T-cell (primary cell): ENCODE results near the gene FAM83B. TPM values are rescaled to one million over a fixed set of nuclear protein-coding genes. Genes with fewer than 3 reads are reported as not detected.

Source experiments
- ATAC-seq, 4 experiments: fragments of 200-7000 bp in 3 of 4; fragments of 150-1000 bp in 1 of 4; cut with Tn5 transposase; replicated peaks in 1 of 4; 1 replicate in 3 of 4; 2 replicates in 1 of 4; pipeline ENCODE4 v1.10.0; 2021; ENCODE audit warnings: moderate library complexity in 3 of 4, mild to moderate bottlenecking in 2 of 4, moderate number of reproducible peaks in 1 of 4
- CTCF ChIA-PET, 2 donors: fragments of 300-600 bp; sonication (Branson Sonifier 250); formaldehyde crosslinking; loops; one replicate each; lab custom pipeline; 2022; ENCODE audit warnings: antibody characterized with exemption in 2 of 2; lab: Charles Lee
- POLR2A ChIA-PET, 2 donors: fragments of 300-600 bp; sonication (Branson Sonifier 250); formaldehyde crosslinking; loops; one replicate each; lab custom pipeline; 2022; ENCODE audit warnings: antibody characterized with exemption in 2 of 2; lab: Charles Lee
- DNase-seq, 35 experiments: peaks; one replicate each; pipeline versions ENCODE4 v3.0.0 to v3.0.0-alpha.2; 2013 to 2023
- H3K27ac ChIP-seq: one replicate; pipeline ENCODE4 v1.5.1; 2013; ENCODE audit warnings: low read length
- H3K27me3 ChIP-seq, 2 experiments: replicated peaks in 1 of 2; 1 replicate in 1 of 2; 2 replicates in 1 of 2; pipeline versions ENCODE4 v1.6.1 to v1.7.0; 2013; ENCODE audit warnings: low read length in 1 of 2, mixed read lengths in 1 of 2; ENCODE audit not compliant: control insufficient read depth in 2 of 2, insufficient read depth in 2 of 2; ENCODE audit errors: extremely low read depth in 1 of 2
- H3K36me3 ChIP-seq, 2 donors: 1 replicate in 1 of 2; 2 replicates in 1 of 2; pipeline versions ENCODE4 v1.6.1 to v1.7.0; 2013; ENCODE audit warnings: low read length in 1 of 2; ENCODE audit not compliant: control insufficient read depth in 2 of 2, insufficient read depth in 1 of 2; ENCODE audit errors: extremely low read depth in 1 of 2
- H3K4me1 ChIP-seq, 2 experiments: 1 replicate in 1 of 2; 2 replicates in 1 of 2; pipeline versions ENCODE4 v1.6.1 to v1.7.0; 2013; ENCODE audit warnings: low read length in 2 of 2, mixed read lengths in 1 of 2; ENCODE audit not compliant: insufficient read depth in 2 of 2, control insufficient read depth in 1 of 2; ENCODE audit errors: extremely low read depth in 1 of 2
- H3K4me3 ChIP-seq, 2 donors: 1 replicate in 1 of 2; 2 replicates in 1 of 2; pipeline versions ENCODE4 v1.5.1 to v1.7.0; 2013; ENCODE audit warnings: mild to moderate bottlenecking in 2 of 2, low read length in 1 of 2, moderate library complexity in 1 of 2; ENCODE audit not compliant: control insufficient read depth in 1 of 2; ENCODE audit errors: extremely low read depth in 1 of 2
- H3K9me3 ChIP-seq: 2 replicates; pipeline ENCODE4 v1.7.0; 2013
- H3K27ac Mint-ChIP-seq, 2 donors: one replicate each; pipeline ENCODE4 v1.8.0; 2020 to 2021; ENCODE audit warnings: mild to moderate bottlenecking in 2 of 2, mixed read lengths in 2 of 2
- H3K27me3 Mint-ChIP-seq, 2 donors: one replicate each; pipeline ENCODE4 v1.8.0; 2021 to 2022; ENCODE audit warnings: mixed read lengths in 2 of 2
- H3K36me3 Mint-ChIP-seq: one replicate; pipeline ENCODE4 v1.8.0; 2021; ENCODE audit warnings: mixed read lengths
- H3K4me1 Mint-ChIP-seq, 3 donors: one replicate each; pipeline ENCODE4 v1.8.0; 2020 to 2022; ENCODE audit warnings: mixed read lengths in 3 of 3, mild to moderate bottlenecking in 1 of 3
- H3K4me3 Mint-ChIP-seq, 3 donors: one replicate each; pipeline ENCODE4 v1.8.0; 2020 to 2022; ENCODE audit warnings: mild to moderate bottlenecking in 3 of 3, mixed read lengths in 3 of 3, moderate library complexity in 3 of 3
- H3K9me3 Mint-ChIP-seq, 3 donors: one replicate each; pipeline ENCODE4 v1.8.0; 2020 to 2022; ENCODE audit warnings: mixed read lengths in 3 of 3
- WGBS: methylation state at CpG from one replicate; pipeline ENCODE4 v1.1.5; 2013; ENCODE audit warnings: missing lambda C conversion rate; ENCODE audit not compliant: insufficient coverage; 5-methylcytosine and 5-hydroxymethylcytosine counted together
- total RNA-seq, 35 experiments: library from RNA in 6 of 35; stranded (reverse) in 6 of 35; fragments of 120-200 nt in 1 of 35; gene quantifications; one replicate each; pipeline versions ENCODE4 v1.2.1 to v1.2.4 and lab custom pipeline; 2013 to 2026

The FAM83B gene
- total RNA-seq, 5 donors from 2014 or later (not counting 1 experiment from before 2014, with no cell fraction given): 0.18 TPM; not detected in 4

DNA sequence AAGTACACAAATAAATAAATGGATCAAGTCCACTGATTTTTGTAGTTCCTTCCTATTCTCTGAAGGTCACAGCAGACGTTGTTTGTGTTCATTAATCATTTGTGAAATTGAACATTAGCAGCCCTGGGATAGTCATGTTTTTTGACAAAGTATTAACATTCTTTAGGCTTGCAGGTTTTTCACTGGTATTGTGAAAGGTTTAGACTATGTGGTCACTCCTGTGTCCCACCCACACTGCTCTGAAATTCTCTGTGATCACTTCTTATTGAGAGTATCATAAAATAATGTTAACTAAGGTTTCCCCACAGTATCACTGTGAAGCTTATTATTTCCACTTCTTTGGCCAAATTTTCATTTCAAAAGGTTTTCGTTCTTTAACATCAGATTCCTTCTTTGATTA lies 3.5 kb downstream of the FAM83B start:
- WGBS: no CpG with 5 or more reads among the region's 2 CpGs
- Mint-ChIP-seq H3K36me3 (no peaks in the 10 kb centered on the region), H3K4me1 (no peaks in the 10 kb centered on the region), H3K4me3 (no peak overlapping the region), H3K9me3 (peaks cover 4 to 8% (median 7%) of the 10 kb centered on the region in 3 donors), H3K27me3 (peaks cover 17 to 18% of the 10 kb centered on the region in 2 donors), H3K27ac (no peak overlapping the region)
- H3K4me1 ChIP-seq: no peaks in the 10 kb centered on the region
- DNase-seq (no peak), ATAC-seq (no peak)
- H3K9me3 ChIP-seq: no peaks in the 10 kb centered on the region
- no peak overlapping the region for H3K4me3 ChIP-seq
- ChIA-PET POLR2A (no interaction called here), CTCF (interaction anchor here in 1 of 2 donors (0.7 kb wide), 1 partner anchor 274 kb away, joined by 7 read pairs; no protein-coding TSS in a partner anchor)
- H3K36me3 ChIP-seq: no peaks in the 10 kb centered on the region
- H3K27ac ChIP-seq: no peak overlapping the region
- peaks cover 5 to 13% of the 10 kb centered on the region in 2 experiments for H3K27me3 ChIP-seq

DNA sequence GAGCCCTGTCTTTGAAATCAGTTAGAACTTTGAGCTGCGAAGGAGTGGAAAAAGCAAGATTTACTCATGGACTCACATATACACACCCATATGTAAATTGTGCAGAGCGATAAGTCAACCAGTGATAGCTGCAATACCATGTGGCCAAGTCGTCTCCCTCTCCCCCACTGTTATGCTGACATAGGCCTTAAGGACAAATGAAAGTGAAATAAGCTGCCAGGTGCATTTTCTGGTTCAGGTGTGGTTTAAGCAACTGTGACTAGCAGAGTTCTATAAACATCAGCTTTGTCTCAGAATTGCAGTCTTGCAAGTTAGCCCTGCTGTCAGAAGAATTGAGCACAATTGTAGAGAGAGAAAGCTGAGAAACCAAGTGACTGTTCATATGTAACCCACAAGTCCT lies 9.6 kb downstream of the FAM83B start:
- no peaks in the 10 kb centered on the region for H3K36me3 ChIP-seq
- ATAC-seq: no peak
- no CpG with 5 or more reads among the region's 3 CpGs for WGBS
- H3K9me3 ChIP-seq: no peaks in the 10 kb centered on the region
- peaks cover 0 to 15% (median 6%) of the 10 kb centered on the region in 3 donors for H3K9me3 Mint-ChIP-seq
- H3K4me3 ChIP-seq: no peak overlapping the region
- H3K27me3 Mint-ChIP-seq: no peaks in the 10 kb centered on the region
- no peaks in the 10 kb centered on the region for H3K36me3 Mint-ChIP-seq
- no peaks in the 10 kb centered on the region for H3K4me1 Mint-ChIP-seq
- H3K4me1 ChIP-seq: no peaks in the 10 kb centered on the region
- H3K27ac ChIP-seq: no peak overlapping the region
- ChIA-PET CTCF (no interaction called here), POLR2A (no interaction called here)
- no peak overlapping the region for H3K27ac Mint-ChIP-seq
- no peaks in the 10 kb centered on the region for H3K27me3 ChIP-seq
- no peak overlapping the region for H3K4me3 Mint-ChIP-seq
- DNase-seq: no peak

DNA sequence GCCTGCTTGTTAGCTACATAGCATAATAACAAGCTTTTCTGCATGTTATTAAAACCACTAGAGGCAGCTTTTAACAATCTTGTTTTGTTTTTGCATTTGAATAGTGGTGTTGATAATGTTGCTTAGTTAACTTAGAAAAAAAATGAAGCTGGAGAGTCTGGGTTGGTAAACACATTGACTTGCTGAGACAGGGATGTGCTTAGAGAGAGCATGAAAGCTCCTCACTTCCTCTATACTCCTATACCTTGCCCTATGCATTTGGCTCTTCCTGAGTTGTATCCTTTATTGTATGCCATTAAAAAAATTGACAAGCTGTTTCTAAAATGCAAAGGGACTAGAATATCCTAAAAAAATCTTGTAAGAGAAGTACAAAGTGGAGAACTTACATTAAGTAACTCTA lies 13.6 kb downstream of the FAM83B start:
- ATAC-seq: no peak
- H3K27me3 Mint-ChIP-seq: no peaks in the 10 kb centered on the region
- ChIA-PET POLR2A (no interaction called here), CTCF (no interaction called here)
- Histone ChIP-seq H3K9me3 (no peaks in the 10 kb centered on the region), H3K27ac (no peak overlapping the region), H3K4me1 (no peaks in the 10 kb centered on the region), H3K27me3 (no peaks in the 10 kb centered on the region), H3K36me3 (no peaks in the 10 kb centered on the region), H3K4me3 (no peak overlapping the region)
- no peak for DNase-seq
- no peaks in the 10 kb centered on the region for H3K36me3 Mint-ChIP-seq
- H3K9me3 Mint-ChIP-seq: peaks cover 0 to 12% (median under 1%) of the 10 kb centered on the region in 3 donors
- H3K4me1 Mint-ChIP-seq: no peaks in the 10 kb centered on the region
- no peak overlapping the region for H3K4me3 Mint-ChIP-seq
- no peak overlapping the region for H3K27ac Mint-ChIP-seq

DNA sequence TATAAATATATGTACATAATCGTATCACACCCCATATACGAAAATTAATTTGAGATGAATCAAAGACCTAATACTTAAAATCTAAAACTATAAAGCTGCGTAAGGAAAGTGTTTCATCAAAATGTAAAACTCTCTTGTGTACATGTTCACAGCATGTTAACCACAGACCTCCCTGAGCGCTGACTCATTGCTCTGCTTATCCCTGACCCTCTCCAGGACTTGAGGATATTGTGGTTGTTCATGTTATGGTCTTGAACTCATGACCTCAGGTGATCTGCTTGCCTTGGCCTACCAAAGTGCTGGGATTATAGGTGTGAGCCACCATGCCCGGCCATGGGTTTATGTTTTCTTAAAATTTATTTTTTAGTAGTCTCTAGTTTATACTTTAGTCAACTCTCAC lies 14.2 kb downstream of the FAM83B start:
- Histone ChIP-seq H3K4me1 (no peaks in the 10 kb centered on the region), H3K27ac (no peak overlapping the region), H3K4me3 (no peak overlapping the region), H3K36me3 (no peaks in the 10 kb centered on the region), H3K27me3 (no peaks in the 10 kb centered on the region), H3K9me3 (no peaks in the 10 kb centered on the region)
- H3K9me3 Mint-ChIP-seq: peaks cover 0 to 12% (median 3%) of the 10 kb centered on the region in 3 donors
- CTCF ChIA-PET: no interaction called here
- H3K27ac Mint-ChIP-seq: no peak overlapping the region
- no peaks in the 10 kb centered on the region for H3K27me3 Mint-ChIP-seq
- POLR2A ChIA-PET: no interaction called here
- no peaks in the 10 kb centered on the region for H3K36me3 Mint-ChIP-seq
- H3K4me3 Mint-ChIP-seq: no peak overlapping the region
- H3K4me1 Mint-ChIP-seq: no peaks in the 10 kb centered on the region
- no CpG with 5 or more reads among the region's 5 CpGs for WGBS
- ATAC-seq (no peak), DNase-seq (no peak)

DNA sequence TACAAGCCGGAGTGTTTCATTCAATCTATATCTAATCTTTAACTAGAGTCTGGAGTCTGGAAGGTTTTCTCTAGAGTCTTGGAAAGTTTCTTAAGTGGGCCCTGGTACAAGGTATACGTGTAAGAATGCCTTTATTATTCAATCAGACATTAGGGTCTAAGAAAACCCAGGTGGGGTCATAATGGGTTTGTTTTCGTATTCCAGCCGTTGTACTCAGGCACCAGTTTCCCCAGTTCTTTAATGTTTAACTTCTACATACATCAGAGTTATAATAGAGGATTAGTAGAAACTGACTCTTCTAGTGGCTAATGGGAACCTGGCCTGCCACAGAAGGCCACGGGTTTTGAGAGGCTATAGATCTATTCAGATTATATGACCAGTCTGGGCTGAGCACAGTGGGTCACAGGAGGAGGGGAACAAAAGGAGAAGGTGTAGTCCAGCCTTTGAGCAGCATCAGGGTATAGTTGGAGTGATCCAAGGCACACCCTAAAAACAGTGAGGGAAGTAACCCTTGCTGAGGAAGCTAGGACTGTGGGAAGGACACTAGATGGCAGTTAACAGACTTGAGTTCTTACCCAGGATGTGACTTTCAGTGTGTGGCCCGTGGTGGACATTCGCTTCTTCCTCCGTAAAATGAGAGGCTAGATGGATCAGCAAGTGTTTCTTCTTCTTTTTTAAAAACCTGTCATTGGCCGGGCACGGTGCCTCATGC lies 15.5 kb downstream of the FAM83B start:
- Mint-ChIP-seq H3K4me1 (no peaks in the 10 kb centered on the region), H3K27me3 (no peaks in the 10 kb centered on the region), H3K9me3 (peaks cover 0 to 12% (median 3%) of the 10 kb centered on the region in 3 donors), H3K27ac (no peak overlapping the region), H3K4me3 (no peak overlapping the region), H3K36me3 (no peaks in the 10 kb centered on the region)
- Histone ChIP-seq H3K27ac (no peak overlapping the region), H3K36me3 (no peaks in the 10 kb centered on the region), H3K27me3 (no peaks in the 10 kb centered on the region), H3K9me3 (no peaks in the 10 kb centered on the region), H3K4me1 (no peaks in the 10 kb centered on the region), H3K4me3 (no peak overlapping the region)
- POLR2A ChIA-PET: no interaction called here
- CTCF ChIA-PET: no interaction called here
- no peak for ATAC-seq
- 100% methylated on average over 3 of the region's 10 CpGs for WGBS
- DNase-seq: no peak

DNA sequence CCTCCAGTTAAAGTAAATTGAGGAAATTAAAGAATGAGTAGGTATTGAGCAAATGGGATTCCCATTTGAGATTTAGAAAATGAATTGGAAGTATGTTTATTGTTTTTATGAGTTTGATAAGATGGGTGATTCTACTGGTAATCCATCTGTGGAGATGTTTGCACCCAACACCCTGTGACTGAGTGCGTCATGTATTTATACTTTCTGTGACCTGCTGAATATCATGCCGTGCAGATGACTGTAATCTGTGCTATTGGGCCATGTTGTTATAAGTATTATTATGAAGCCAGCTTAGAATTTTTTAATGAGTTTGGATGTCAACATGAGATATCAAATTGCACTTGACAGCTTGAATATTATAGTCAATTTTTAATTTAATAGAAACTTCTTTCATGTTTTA lies 17.7 kb downstream of the FAM83B start:
- POLR2A ChIA-PET: no interaction called here

More for the DNA sequence above, 17.7 kb downstream of the FAM83B start:
- Histone ChIP-seq H3K4me3 (no peak overlapping the region), H3K9me3 (no peaks in the 10 kb centered on the region), H3K4me1 (no peaks in the 10 kb centered on the region), H3K27me3 (no peaks in the 10 kb centered on the region), H3K36me3 (no peaks in the 10 kb centered on the region), H3K27ac (no peak overlapping the region)
- Mint-ChIP-seq H3K4me1 (no peaks in the 10 kb centered on the region), H3K4me3 (no peak overlapping the region), H3K9me3 (peaks cover 0 to 3% (median 3%) of the 10 kb centered on the region in 3 donors), H3K27ac (no peak overlapping the region), H3K27me3 (no peaks in the 10 kb centered on the region), H3K36me3 (no peaks in the 10 kb centered on the region)
- CTCF ChIA-PET: no interaction called here
- DNase-seq: no peak
- 87% methylated on average over 2 of the region's 2 CpGs for WGBS
- no peak for ATAC-seq
